ENCODE data around the gene SAMD7.

Gene SAMD7

DNA sequence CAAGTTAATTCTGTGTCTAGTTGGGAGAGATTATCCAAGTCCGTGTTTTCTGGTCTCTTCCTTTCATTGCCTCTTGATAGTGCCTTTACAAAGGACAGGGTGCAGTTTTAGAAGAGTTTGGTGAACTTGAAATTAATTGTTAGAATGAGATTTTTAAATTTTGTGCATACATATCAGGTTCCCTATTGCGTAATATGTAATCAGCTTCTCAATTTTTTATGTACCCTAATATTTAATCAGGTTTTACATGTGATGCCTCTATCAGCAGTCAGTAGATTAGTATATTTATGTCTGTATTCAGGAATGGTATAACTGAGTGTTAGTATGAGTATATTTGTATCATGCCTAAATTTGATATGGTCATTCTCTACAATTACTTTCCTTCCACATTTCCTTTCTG lies 60.1 kb downstream of the SAMD7 start:
- no peaks in the 10 kb centered on the region for H3F3A ChIP-seq (ENCODE audit: insufficient read depth, low read length)
- peaks cover 81% of the 10 kb centered on the region for H3K4me1 ChIP-seq (ENCODE audit: insufficient read depth, low read length, severe bottlenecking)
- peaks cover 96% of the 10 kb centered on the region for H3K79me2 ChIP-seq (ENCODE audit: insufficient read depth, low read length)
- no peak overlapping the region for H3K4me3 ChIP-seq (ENCODE audit: low read depth, low read length, poor library complexity, severe bottlenecking)
- 0 out of 2 replicates have a peak, but pooled peaks cover 3% of the 10 kb centered on the region for H4K20me1 ChIP-seq (ENCODE audit: insufficient read depth, low read length)
- no peaks in the 10 kb centered on the region for H3K9me3 ChIP-seq (ENCODE audit: low read length)
- H3K4me2 ChIP-seq (ENCODE audit: low read length) = peak overlapping the region; percentile 17; the same call in 1 of the 2 replicates
- TF ChIP-seq EZH2 (IDR thresholded peaks at IDR 0.05; ENCODE audit: borderline replicate concordance, low read length) = no peak
- no peak for TF ChIP-seq CTCF (IDR thresholded peaks at IDR 0.05; ENCODE audit: low read length)
- no peak overlapping the region for H2AFZ ChIP-seq (ENCODE audit: low read length)
- peak overlapping the region; percentile 20 for H3K27ac ChIP-seq (ENCODE audit: low read depth, low read length, poor library complexity, severe bottlenecking)
- no peaks in the 10 kb centered on the region for H3K27me3 ChIP-seq (ENCODE audit: insufficient read depth, low read length)
- H3K9ac ChIP-seq (ENCODE audit: low read length) = no peak overlapping the region; the same call in 1 of the 2 replicates
- H3K9me2 ChIP-seq (ENCODE audit: low read depth, low read length) = no peaks in the 10 kb centered on the region
- peaks cover 87% of the 10 kb centered on the region for H3K36me3 ChIP-seq (ENCODE audit: insufficient read depth, low read length)

GRCh38 chr3:169980055-169980454 lies 68.7 kb downstream of the SAMD7 start:
- H3K27ac ChIP-seq (ENCODE audit: low read depth, low read length, poor library complexity, severe bottlenecking) = peak overlapping the region; percentile 81
- H3K9ac ChIP-seq (ENCODE audit: low read length) = no peak overlapping the region
- no peaks in the 10 kb centered on the region for H4K20me1 ChIP-seq (ENCODE audit: insufficient read depth, low read length)
- H2AFZ ChIP-seq (ENCODE audit: low read length) = no peak overlapping the region
- H3K27me3 ChIP-seq (ENCODE audit: insufficient read depth, low read length) = no peaks in the 10 kb centered on the region
- H3K79me2 ChIP-seq (ENCODE audit: insufficient read depth, low read length) = peaks cover 42% of the 10 kb centered on the region
- peaks cover 100% of the 10 kb centered on the region for H3K36me3 ChIP-seq (ENCODE audit: insufficient read depth, low read length)
- no peaks in the 10 kb centered on the region for H3K9me2 ChIP-seq (ENCODE audit: low read depth, low read length)
- no peaks in the 10 kb centered on the region for H3K9me3 ChIP-seq (ENCODE audit: low read length)
- H3K4me3 ChIP-seq (ENCODE audit: low read depth, low read length, poor library complexity, severe bottlenecking) = no peak overlapping the region
- TF ChIP-seq EZH2 (IDR thresholded peaks at IDR 0.05; ENCODE audit: borderline replicate concordance, low read length) = no peak
- TF ChIP-seq CTCF (IDR thresholded peaks at IDR 0.05; ENCODE audit: low read length) = no peak
- H3K4me1 ChIP-seq (ENCODE audit: insufficient read depth, low read length, severe bottlenecking) = peaks cover 46% of the 10 kb centered on the region
- no peaks in the 10 kb centered on the region for H3F3A ChIP-seq (ENCODE audit: insufficient read depth, low read length)
- H3K4me2 ChIP-seq (ENCODE audit: low read length) = no peak overlapping the region

- Histone ChIP-seq H3F3A (ENCODE audit: insufficient read depth, low read length) (no peaks in the 10 kb centered on the region), H3K9me2 (ENCODE audit: low read depth, low read length) (no peaks in the 10 kb centered on the region), H3K27ac (ENCODE audit: low read depth, low read length, poor library complexity, severe bottlenecking) (no peak overlapping the region), H3K4me2 (ENCODE audit: low read length) (no peak overlapping the region), H2AFZ (ENCODE audit: low read length) (no peak overlapping the region), H3K9me3 (ENCODE audit: low read length) (no peaks in the 10 kb centered on the region), H3K27me3 (ENCODE audit: insufficient read depth, low read length) (no peaks in the 10 kb centered on the region), H3K79me2 (ENCODE audit: insufficient read depth, low read length) (peaks cover 11% of the 10 kb centered on the region; the same call in 1 of the 2 replicates), H3K9ac (ENCODE audit: low read length) (no peak overlapping the region), H3K4me3 (ENCODE audit: low read depth, low read length, poor library complexity, severe bottlenecking) (no peak overlapping the region), H3K4me1 (ENCODE audit: insufficient read depth, low read length, severe bottlenecking) (peaks cover 10% of the 10 kb centered on the region), H3K36me3 (ENCODE audit: insufficient read depth, low read length) (peaks cover 99% of the 10 kb centered on the region), H4K20me1 (ENCODE audit: insufficient read depth, low read length) (no peaks in the 10 kb centered on the region)
- no peak for TF ChIP-seq CTCF (IDR thresholded peaks at IDR 0.05; ENCODE audit: low read length)
- no peak for TF ChIP-seq EZH2 (IDR thresholded peaks at IDR 0.05; ENCODE audit: borderline replicate concordance, low read length)
Observed at GRCh38 chr3:169984292-169984691, 72.9 kb downstream of the SAMD7 start.

Data from OCI-LY1 (cell line).